ENCODE results near the gene EIF1. TPM values are rescaled to one million over a fixed set of nuclear protein-coding genes. Genes with fewer than 3 reads are reported as not detected.

EIF1 gene
- total RNA-seq, 1 experiment from 2014 or later = 651 TPM

DNA sequence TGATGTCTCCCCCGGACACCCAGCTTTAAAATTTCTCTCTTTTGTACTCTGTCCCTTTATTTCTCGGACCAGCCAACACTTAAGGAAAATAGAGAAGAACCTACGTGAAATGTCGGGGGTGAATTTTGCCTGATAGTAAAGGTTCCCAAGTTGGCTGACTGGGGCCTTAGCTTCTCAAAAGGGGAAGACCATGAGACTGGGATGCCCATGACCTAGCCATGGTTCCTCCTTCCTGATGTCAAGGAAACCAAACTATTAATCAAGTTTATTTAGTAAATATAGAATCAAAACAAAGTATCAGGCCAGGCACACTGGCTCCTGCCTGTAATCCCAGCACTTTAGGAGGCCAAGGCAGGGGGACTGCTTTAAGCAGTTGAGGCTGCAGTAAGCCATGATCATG is 2.4 kb upstream of the EIF1 start:
- TF ChIP-seq, protein P1, sequence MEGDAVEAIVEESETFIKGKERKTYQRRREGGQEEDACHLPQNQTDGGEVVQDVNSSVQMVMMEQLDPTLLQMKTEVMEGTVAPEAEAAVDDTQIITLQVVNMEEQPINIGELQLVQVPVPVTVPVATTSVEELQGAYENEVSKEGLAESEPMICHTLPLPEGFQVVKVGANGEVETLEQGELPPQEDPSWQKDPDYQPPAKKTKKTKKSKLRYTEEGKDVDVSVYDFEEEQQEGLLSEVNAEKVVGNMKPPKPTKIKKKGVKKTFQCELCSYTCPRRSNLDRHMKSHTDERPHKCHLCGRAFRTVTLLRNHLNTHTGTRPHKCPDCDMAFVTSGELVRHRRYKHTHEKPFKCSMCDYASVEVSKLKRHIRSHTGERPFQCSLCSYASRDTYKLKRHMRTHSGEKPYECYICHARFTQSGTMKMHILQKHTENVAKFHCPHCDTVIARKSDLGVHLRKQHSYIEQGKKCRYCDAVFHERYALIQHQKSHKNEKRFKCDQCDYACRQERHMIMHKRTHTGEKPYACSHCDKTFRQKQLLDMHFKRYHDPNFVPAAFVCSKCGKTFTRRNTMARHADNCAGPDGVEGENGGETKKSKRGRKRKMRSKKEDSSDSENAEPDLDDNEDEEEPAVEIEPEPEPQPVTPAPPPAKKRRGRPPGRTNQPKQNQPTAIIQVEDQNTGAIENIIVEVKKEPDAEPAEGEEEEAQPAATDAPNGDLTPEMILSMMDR (conservative IDR thresholded peaks at IDR 0.05) = no peak
- Histone ChIP-seq H3K27ac (ENCODE audit: insufficient read length, low read depth, low read length) (no peak overlapping the region), H3K14ac (ENCODE audit: insufficient read depth, low read length) (no peak overlapping the region), H3T11ph (ENCODE audit: low read length) (no peak overlapping the region), H3K79me2 (ENCODE audit: insufficient read depth, low read length) (peaks cover 6% of the 10 kb centered on the region; the same call in 1 of the 2 replicates), H3K4me2 (ENCODE audit: insufficient read depth, insufficient read length, low read length) (no peak overlapping the region), H2BK15ac (ENCODE audit: low read depth, low read length) (no peak overlapping the region), H3K27me3 (ENCODE audit: insufficient read depth, low read length) (no peaks in the 10 kb centered on the region), H4K8ac (replicated peaks; ENCODE audit: insufficient read length, low read depth, low read length) (no peak overlapping the region), H3K23ac (ENCODE audit: insufficient read length, low read depth, low read length) (no peak overlapping the region), H2AK5ac (ENCODE audit: insufficient read length, low read length) (no peak overlapping the region), H4K20me1 (ENCODE audit: control insufficient read depth, insufficient read depth, insufficient read length) (no peaks in the 10 kb centered on the region), H4K5ac (ENCODE audit: insufficient read length, low read depth, low read length) (no peak overlapping the region), H3K4me1 (ENCODE audit: insufficient read depth, low read length) (peaks cover 3% of the 10 kb centered on the region; the same call in 1 of the 2 replicates), H2AFZ (ENCODE audit: low read length) (no peak overlapping the region), H3K56ac (ENCODE audit: insufficient read length, low read depth, low read length) (no peak overlapping the region), H2BK20ac (ENCODE audit: low read depth, low read length, poor library complexity, severe bottlenecking) (no peak overlapping the region), H3K4ac (ENCODE audit: low read depth, low read length) (no peak overlapping the region), H3K23me2 (ENCODE audit: insufficient read length, low read depth, low read length, poor library complexity, severe bottlenecking) (peaks cover 2% of the 10 kb centered on the region), H2BK5ac (ENCODE audit: insufficient read length, low read length) (no peak overlapping the region), H4K91ac (ENCODE audit: insufficient read length, low read depth, low read length) (no peak overlapping the region), H3K9me3 (ENCODE audit: control insufficient read depth, low read depth, low read length) (no peaks in the 10 kb centered on the region), H2BK12ac (ENCODE audit: insufficient read length, low read depth, low read length) (no peak overlapping the region), H2BK120ac (ENCODE audit: low read depth, low read length, poor library complexity, severe bottlenecking) (no peak overlapping the region), H3K79me1 (ENCODE audit: insufficient read depth, low read depth, low read length, poor library complexity, severe bottlenecking) (no peaks in the 10 kb centered on the region), H3K18ac (ENCODE audit: insufficient read length, low read depth, low read length) (no peak overlapping the region), H3K9ac (ENCODE audit: extremely low read depth, insufficient read length, low read length) (no peak overlapping the region)
- Mint-ChIP-seq H3K27ac (no peak overlapping the region; a peak in 1 of 7 replicates), H3K4me1 (peaks cover 15 to 34% of the 10 kb centered on the region in 2 experiments), H3K27me3 (ENCODE audit: low read depth) (peaks cover 8% of the 10 kb centered on the region), H3K4me3 (no peak overlapping the region), H3K9me3 (peaks cover 0 to 7% of the 10 kb centered on the region in 2 experiments; a peak in 2 of 5 replicates), H3K36me3 (ENCODE audit: insufficient read depth in 1 of 3, low read depth in 3 of 3) (peaks cover 18 to 23% (median 19%) of the 10 kb centered on the region in 3 experiments)
- no CpG with 5 or more reads among the region's 4 CpGs for WGBS (ENCODE audit: extremely low coverage, insufficient read length, low lambda C conversion rate)
- DNase-seq = no peak
